ENCODE measurements around the gene KIAA1671. TPM values are rescaled to one million over a fixed set of nuclear protein-coding genes. Genes with fewer than 3 reads are reported as not detected.

KIAA1671 gene
- total RNA-seq, 2 donors from 2014 or later: 16.8 to 21.7 TPM

DNA sequence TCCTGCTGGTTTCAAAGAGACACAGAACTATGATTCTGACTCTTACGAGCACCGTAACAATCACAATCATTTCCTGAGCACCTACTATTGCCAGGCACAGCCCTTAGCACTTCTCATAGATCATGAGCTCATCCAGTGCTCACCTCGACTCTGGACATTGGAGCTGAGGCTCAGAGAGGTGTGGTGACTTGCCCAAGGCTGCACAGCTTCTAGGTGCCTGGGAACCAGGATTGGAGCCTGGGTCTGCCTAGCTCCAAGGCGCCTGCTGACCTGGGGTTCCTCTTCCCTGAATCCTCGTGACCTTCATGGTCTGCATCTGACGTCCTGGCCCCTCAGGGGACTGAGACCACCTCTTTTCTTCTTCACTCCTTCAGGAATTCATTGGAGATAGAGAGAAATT lies 196.5 kb downstream of the KIAA1671 start:
- no peak for DNase-seq (ENCODE audit: low spot score)
- H3K9me3 ChIP-seq: no peaks in the 10 kb centered on the region
- peak overlapping the region in 1 of 2 donors; percentile 67 for H3K27ac ChIP-seq
- no peak overlapping the region for H3K4me3 ChIP-seq
- H3K27me3 ChIP-seq: no peaks in the 10 kb centered on the region
- TF ChIP-seq, protein P1, sequence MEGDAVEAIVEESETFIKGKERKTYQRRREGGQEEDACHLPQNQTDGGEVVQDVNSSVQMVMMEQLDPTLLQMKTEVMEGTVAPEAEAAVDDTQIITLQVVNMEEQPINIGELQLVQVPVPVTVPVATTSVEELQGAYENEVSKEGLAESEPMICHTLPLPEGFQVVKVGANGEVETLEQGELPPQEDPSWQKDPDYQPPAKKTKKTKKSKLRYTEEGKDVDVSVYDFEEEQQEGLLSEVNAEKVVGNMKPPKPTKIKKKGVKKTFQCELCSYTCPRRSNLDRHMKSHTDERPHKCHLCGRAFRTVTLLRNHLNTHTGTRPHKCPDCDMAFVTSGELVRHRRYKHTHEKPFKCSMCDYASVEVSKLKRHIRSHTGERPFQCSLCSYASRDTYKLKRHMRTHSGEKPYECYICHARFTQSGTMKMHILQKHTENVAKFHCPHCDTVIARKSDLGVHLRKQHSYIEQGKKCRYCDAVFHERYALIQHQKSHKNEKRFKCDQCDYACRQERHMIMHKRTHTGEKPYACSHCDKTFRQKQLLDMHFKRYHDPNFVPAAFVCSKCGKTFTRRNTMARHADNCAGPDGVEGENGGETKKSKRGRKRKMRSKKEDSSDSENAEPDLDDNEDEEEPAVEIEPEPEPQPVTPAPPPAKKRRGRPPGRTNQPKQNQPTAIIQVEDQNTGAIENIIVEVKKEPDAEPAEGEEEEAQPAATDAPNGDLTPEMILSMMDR (IDR thresholded peaks at IDR 0.05): no peak
- no peaks in the 10 kb centered on the region for H3K36me3 ChIP-seq
- H3K4me1 ChIP-seq: peaks cover 0 to 48% of the 10 kb centered on the region in 2 donors

DNA sequence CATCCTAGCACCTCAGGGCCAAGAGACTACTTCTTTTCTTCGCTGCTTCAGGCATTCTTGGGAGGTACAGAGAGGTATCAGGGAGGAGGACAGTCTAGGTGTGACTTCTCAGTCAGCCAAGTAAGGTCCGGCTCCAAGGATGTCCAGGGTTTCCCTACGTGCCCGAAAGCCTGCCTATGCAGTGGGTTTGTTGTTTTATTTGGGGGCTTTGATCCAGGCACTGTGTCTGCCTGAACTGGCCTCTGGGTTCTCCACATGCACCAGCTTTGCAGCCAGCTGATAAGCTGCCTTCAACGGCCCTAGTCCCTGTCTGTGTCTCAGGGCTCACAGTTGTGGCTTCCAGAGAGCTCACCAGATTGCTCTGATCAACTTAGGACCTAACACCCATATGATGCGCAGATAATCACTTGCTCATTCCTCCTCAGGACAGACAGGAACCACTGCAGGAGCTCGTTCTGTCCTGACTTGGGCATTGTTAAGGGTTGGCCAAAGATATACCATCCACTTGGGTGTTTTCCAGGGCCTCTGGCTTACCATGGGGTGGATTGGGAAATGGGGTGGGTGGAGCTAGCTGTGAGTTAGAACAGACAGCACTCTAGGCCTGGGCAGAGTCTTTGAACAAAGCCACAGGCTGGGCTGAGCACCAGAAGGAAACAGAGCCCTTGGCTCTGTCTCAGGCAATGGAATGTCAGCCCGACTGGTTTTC lies 201.6 kb downstream of the KIAA1671 start:
- peaks cover 2 to 37% of the 10 kb centered on the region in 2 donors for H3K4me1 ChIP-seq
- DNase-seq (ENCODE audit: low spot score): peak; percentile 77
- TF ChIP-seq, protein P1 (IDR thresholded peaks at IDR 0.05): no peak

DNA sequence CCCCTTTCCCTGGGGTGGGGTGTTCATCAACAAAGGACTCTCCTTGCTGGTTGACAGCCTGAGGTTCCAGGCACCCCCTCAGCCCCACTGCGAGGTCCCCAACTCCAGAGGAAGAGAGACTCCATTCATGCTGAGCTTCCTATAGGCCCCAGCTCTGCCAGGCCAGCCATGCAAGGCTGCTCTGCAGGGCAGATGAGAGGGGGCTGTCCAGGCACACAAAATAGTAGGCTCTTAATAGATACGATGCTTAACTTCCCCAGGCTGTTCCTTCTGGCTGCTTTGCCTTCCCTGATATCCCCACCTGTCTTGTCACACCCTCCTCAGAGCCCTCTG lies 202.1 kb downstream of the KIAA1671 start:
- Histone ChIP-seq H3K27ac (peak overlapping the region; percentile 70 to 79), H3K27me3 (no peaks in the 10 kb centered on the region), H3K36me3 (no peaks in the 10 kb centered on the region), H3K4me1 (peaks cover 2 to 37% of the 10 kb centered on the region in 2 donors), H3K9me3 (no peaks in the 10 kb centered on the region), H3K4me3 (no peak overlapping the region)
- TF ChIP-seq, protein P1 (IDR thresholded peaks at IDR 0.05): no peak
- DNase-seq (ENCODE audit: low spot score): no peak

More for the DNA sequence above, 201.6 kb downstream of the KIAA1671 start:
- H3K27ac ChIP-seq: peak overlapping the region; percentile 70 to 79
- no peaks in the 10 kb centered on the region for H3K36me3 ChIP-seq
- no peaks in the 10 kb centered on the region for H3K27me3 ChIP-seq
- H3K9me3 ChIP-seq: no peaks in the 10 kb centered on the region
- no peak overlapping the region for H3K4me3 ChIP-seq

DNA sequence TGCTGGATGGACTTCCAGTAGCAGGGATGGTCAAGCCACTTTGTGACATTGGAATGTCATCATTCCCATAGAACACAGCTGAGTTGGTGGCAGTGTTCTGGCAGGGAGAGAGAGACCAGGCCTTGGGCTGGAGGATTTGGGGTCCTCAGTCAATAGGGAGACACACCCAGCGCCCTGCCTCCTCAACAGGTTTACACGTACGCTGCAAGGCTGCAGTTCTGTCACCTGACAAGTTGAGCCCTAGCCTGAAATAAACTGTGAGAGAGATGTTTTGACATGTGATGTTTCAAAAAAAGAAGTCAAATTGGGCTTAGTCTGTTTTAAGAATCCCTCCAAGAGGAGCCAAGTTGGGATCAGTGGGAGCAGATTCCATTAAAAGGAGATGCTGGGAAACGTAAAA lies 204.2 kb downstream of the KIAA1671 start:
- Histone ChIP-seq H3K27ac (peak overlapping the region; percentile 42 to 53), H3K27me3 (no peaks in the 10 kb centered on the region), H3K4me1 (peaks cover 2 to 37% of the 10 kb centered on the region in 2 donors), H3K9me3 (no peaks in the 10 kb centered on the region), H3K4me3 (no peak overlapping the region), H3K36me3 (no peaks in the 10 kb centered on the region)
- DNase-seq (ENCODE audit: low spot score): no peak
- TF ChIP-seq, protein P1 (IDR thresholded peaks at IDR 0.05): no peak

DNA sequence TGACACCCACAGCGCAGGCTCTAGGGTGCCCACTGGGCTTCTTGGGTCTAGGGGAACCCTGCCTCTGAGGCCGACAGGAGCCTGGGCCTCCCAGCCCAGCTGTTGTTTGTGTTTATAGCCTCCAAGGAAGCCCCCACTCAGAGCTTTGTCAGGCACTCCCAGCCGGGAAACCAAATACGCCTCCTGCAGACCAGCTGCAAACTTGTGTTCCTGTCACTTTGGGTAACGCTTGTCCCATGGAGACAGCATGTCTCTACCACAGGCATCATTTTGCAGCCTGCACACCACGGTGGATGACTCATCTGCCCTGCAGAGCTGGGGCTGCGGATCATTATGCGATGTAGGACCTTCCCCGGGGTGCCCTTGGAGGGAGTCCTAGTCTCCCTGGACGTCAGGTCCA lies 206.5 kb downstream of the KIAA1671 start:
- H3K36me3 ChIP-seq: no peaks in the 10 kb centered on the region
- H3K9me3 ChIP-seq: no peaks in the 10 kb centered on the region
- H3K4me1 ChIP-seq: peaks cover 2 to 28% of the 10 kb centered on the region in 2 donors
- H3K4me3 ChIP-seq: no peak overlapping the region
- peak overlapping the region in 1 of 2 donors; percentile 58 for H3K27ac ChIP-seq
- TF ChIP-seq, protein P1 (IDR thresholded peaks at IDR 0.05): no peak
- DNase-seq (ENCODE audit: low spot score): no peak
- no peaks in the 10 kb centered on the region for H3K27me3 ChIP-seq
